Measurements from ENCODE around the gene RRP36.
"Not testable (repeated sequence)": the region's sequence is repeated elsewhere in the genome, so short reads cannot be mapped to it uniquely, and the experiment has no call there.

RRP36 gene

DNA sequence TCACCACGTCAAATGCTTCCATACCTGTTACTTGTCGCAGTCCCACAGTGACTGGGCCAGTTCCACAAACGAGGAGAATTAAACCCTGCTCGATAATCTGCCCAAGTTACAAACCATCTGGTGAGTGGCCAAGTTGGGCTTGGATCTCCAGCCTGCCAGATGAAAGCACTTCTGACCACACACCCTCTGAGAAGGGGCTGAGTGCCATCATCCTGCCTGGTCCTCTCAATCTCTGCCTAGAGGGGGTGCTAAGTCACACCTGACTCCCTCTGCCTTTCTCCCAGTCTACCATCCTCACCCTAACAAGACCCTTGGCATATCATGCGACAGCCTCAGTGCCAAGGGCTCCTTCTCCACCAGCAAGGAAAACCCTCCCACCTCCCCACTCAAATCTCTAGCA lies 15.8 kb downstream of the RRP36 start:
- FAIRE-seq (no peak), DNase-seq (ENCODE audit: low spot score) (no peak)

DNA sequence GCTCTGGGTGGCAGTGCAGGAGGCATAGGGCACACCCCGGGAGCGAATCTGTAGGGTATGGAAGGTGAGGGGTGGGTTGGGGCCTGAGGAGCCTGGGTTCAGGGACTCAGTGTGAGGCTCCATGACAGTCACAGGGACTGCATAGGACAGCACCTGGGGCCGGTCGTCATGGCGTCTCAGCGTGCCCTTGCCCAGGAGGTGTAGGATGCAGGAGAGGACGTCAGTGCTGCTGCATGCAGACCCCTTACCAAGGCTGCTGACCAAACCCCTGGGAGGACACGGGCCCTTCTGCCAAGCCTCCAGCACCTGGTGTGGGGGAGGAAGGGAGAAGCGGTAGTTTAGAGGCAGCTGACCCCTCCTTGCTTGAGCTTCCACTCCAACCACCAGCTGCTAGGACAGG lies 16.3 kb downstream of the RRP36 start:
- FAIRE-seq, result no peak
- DNase-seq (ENCODE audit: low spot score), result no peak

DNA sequence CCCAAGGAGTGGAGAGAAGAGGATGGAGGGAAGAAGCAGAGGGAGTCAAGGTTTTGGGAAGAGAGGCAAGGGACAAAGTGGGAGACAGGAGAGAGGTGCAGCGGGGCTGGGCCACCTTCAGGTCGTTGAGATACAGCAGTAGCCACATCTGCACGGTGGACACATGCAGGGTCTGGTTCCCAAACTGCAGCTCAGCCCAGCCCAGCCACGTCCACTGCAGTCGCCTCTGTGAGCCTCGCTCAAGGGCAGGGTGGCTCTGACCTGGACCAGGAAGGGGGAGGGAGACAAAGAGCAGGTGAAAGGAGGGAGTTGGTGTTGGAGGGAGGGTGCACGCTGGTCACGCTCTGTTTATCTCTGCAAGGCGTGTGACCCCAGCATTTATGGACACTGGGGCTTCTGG lies 17.3 kb downstream of the RRP36 start:
- DNase-seq (ENCODE audit: low spot score), result no peak
- no peak for FAIRE-seq

DNA sequence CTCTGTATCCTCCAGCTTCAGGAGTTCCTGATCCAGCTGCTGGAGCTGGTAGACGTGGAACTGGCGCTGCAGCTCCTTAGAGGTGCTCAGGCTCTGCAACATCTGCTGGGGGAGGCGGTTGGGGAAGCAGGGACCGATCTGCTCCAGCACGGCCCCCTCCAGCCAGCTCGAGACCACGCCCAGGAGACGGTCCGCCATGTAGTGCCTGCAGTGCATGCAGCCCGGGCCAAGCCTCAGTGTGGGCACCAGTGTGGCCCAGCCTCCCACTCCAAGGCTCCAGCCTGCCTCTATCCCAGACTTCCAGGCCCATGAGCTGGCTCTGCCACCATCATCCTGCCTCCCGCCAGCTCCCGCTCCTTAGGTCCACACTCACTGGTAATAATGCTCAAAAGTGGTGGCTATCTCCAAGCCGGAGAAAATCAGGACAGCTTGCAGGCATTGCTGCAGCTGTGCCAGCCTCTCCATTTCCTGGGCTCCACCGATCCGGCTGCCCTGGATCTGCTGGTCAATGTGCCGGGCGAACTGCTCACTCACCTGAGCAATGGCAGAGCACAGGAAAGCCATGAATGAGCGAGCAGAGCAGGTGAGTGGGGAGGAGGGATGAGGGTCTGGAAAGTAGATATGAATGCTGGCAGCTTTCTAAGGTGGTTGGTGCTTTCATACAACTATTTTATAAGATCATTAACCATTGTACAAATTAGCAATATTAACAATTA lies 19.3 kb downstream of the RRP36 start:
- DNase-seq (ENCODE audit: low spot score), result no peak
- no peak for FAIRE-seq

DNA sequence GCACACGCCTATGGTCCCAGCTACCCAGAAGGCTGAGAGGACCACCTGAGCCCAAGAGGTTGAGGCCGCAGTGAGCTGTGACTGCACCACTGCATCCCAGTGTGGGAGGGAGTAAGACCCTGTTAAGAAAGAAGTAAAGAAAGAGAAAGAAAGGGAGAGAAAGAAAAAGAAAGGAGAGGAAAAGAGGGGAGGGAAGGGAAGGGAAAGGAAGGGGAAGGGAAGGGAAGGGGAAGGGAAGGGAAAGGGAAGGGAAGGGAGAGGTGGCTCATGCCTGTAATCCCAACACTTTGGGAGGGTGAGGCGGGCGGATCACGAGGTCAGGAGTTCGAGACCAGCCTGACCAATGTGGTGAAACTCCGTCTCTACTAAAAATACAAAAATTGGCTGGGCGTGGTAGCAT lies 20.1 kb downstream of the RRP36 start:
- DNase-seq (ENCODE audit: low spot score); FAIRE-seq: not testable (repeated sequence)

DNA sequence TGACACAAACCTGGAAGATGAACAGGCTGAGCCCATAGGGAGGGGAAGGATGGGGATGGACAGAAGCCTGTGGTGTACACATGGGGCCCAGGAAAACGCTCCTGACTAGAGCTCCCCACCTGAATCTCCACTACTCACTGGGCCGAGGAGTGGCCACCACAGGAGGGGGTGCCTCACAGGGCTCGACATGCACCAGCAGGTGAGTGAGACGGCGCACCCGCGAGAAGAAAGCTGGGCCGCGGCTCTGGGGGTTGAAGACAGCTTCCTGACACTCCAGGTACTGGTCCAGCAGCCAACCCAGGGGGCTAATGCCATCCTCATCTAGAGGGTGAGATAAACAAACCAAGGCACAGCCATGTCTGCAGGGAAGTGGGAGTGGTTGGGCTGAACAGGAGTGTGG lies 21.9 kb downstream of the RRP36 start:
- FAIRE-seq, result no peak
- DNase-seq (ENCODE audit: low spot score), result no peak

DNA sequence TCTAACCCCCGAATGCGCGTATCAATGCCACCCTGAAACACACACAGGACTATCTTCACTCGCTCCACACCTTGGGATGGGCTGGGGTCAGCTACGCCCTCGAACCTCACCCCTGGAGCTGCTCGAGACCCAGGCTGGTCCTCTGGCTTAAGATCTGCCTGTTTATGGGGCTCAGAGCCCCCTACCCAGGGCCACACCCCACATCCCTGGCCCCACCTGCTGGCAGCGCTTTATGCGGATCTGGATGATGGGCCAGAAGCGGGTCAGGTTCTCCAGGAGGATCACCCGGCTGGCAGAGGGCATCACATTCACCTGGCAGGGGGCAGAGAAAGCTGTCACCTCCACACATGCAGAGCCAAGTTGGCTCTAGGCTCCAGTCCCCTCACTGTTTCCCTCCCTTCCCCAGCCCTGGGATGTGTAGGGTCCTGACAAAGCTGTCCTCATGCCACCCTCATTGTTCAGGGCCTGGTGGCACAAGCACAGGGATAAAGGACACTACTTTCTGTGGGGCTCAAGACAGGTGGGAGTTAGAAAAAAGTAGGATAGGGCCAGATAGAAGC lies 24.0 kb downstream of the RRP36 start:
- FAIRE-seq, result no peak
- no peak for DNase-seq (ENCODE audit: low spot score)

DNA sequence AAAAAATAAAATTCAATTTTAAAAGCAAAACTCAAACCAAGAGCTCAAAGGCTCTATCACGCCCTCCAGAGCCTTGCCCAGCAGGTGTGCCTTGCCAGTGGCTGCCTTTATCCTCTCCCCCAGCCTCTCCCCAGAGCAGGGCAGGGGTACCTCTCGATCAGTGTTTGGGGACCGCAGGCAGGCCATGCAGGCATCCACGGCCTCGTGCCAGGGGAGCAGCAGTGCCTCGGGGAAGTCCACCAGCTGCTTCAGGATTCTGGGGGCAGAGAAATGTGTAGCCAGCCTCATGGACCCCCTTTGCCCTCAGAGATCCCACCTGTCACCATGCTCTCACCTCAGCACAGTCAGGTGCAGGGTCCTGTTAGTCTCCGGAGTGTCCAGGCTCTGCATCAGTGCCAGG lies 26.6 kb downstream of the RRP36 start:
- FAIRE-seq (no peak), DNase-seq (ENCODE audit: low spot score) (no peak)

DNA sequence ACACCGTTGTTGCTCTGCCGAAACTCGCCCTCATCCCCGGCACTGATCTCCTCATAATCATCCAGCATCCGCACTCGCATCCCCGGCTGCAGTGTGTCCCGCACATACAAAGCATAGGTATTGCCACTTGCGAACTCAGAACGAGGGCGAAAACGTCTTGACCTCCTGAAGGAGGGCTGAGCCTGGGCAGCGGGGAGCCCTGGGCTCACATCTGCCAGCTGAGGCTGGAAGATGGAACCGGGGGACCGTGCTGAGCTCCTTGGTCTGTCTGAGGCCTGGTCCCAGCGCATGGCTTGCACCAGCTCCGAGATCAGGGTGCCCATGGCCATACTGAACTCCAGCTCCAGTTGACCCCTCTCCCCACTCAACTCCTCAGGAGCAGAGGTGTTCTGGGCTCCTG lies 29.6 kb downstream of the RRP36 start:
- no peak for DNase-seq (ENCODE audit: low spot score)
- no peak for FAIRE-seq

DNA sequence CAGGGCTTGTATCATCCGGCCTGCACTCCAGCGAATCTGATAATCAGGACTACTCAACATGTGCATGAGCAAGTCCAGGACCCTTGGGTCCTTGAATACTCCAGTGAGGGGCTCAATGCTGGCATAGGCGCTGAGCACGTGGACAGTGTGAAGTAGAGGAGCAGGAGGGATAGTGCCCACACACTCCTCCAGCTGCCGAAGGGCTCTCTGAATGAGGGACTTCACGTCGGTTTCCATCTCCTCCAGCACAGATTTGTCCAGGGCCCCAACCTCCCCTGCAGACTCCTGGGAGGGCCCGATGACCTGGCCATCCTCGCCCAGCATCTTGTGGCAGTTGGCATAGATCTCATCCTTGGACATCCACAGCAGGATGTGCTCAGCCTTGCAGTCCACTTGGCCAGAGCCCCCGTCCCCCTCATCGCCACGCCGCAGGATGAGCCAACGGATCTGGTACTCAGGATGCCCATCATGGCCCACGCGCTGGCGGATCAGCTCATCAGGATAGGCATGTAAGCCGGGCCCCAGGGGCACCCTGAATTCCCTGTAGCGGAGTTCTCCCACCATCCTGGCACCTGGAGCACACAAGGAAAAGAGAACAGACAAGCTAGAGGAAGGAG lies 30.9 kb downstream of the RRP36 start:
- no peak for FAIRE-seq

DNA sequence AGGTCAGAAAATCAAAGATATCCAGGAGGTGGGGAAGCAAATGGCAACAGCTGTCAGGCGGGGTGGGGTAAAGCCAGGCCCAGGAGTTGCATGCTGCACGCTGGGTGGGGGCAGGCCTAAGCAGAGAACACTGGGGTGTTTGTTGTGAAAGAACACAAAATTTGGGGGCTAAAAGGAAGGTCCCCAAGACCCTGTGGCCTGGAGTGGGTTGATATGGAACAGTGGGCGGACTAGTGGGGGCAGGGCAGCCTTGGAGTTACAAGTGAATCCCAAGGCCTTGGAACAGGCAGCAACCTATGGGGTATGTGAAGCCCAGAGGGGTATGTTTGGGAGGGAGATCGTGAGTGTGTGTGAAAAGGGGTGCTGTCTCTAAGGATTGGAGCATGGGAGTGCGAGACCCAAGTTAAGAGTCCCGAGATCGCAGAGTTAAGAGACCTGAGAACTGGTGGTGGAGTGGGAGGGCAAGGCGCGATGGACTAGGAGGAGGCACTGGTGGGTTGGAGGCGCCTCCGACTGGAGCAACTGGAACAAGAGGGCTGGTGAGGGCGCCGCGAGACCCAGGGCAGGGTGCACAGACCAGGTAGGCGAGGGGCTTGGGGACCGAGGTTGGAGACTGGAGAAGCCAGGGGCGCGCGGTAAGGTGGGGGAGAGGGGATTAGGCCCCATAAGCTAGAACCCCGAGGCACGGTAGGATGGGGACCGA lies 31.6 kb downstream of the RRP36 start:
- DNase-seq (ENCODE audit: low spot score), result peak; percentile 15
- no peak for FAIRE-seq

More for the DNA sequence above, 30.9 kb downstream of the RRP36 start:
- no peak for DNase-seq (ENCODE audit: low spot score)

DNA sequence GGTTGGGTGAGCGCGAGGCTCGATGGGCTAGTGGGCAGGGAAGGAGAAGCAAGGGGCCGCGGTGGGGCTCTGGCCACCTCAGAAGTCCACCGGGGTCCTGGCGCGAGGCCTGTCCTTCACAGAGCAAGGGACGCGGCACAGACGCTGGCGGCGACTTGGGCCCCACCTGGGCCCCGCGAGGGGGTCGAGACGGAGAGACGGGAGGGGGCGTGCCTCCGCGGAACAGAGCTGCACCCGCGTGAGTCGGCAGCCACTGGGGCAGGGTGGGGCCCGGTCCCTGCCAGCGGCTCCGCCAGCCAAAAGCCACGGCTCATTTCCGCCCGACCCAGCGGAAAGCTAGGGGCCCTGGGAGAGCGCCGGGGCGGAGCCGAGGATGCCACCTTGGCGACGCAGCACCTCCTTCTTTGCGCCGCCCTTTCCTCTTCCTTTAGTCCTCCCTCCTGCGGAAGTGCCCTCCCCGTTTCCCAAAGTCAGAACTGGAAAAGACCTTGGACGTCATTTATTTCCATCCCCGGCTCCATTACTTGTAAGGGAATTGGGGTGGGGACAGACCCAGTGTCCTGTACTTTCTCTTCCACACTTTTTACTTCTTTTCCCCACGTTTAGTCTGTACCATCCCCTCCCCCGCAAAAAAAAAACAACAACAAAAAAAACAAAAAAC lies 32.3 kb downstream of the RRP36 start, which contains the start of gene CUL7:
Gene CUL7, minus strand, starts transcription at position 307 of the 661 bp plus-strand sequence. CDS start 1,063 bp downstream, outside the sequence.
- FAIRE-seq (no peak), DNase-seq (ENCODE audit: low spot score) (peak; percentile 99)

DNA sequence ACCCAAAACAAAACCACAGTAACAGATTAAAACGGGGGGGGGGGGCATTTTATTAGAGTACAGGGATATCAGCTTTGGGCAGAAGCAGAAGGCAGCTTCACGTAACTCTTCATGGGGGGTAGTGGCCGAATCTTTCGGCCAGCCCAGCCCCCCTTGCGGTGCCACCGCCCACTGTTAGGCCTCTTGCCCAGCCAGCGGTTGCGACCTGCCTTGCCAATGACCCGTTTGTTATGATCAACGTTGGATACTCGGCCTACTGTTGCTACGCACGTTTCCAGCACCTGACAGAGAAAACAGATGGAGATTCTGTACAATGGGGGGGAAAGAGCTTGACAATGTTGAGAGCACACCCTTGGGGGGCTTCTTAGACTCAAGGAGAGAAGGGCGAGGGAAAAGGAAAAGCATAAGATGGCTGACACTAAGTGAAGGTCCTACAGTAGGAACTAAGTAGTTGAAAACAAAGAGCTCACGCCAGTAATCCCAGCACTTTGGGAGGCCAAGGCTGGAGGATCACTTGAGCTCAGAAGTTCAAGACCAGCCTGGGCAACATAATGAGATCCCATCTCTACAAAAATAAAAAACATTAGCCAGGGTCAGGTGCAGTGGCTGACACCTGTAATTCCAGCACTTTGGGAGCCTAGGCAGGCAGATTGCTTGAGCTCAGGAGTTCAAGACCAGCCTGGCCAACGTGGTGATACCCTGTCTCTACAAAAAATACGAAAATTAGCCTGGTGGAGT lies 33.0 kb downstream of the RRP36 start:
- DNase-seq (ENCODE audit: low spot score), result no peak
- FAIRE-seq, result no peak

DNA sequence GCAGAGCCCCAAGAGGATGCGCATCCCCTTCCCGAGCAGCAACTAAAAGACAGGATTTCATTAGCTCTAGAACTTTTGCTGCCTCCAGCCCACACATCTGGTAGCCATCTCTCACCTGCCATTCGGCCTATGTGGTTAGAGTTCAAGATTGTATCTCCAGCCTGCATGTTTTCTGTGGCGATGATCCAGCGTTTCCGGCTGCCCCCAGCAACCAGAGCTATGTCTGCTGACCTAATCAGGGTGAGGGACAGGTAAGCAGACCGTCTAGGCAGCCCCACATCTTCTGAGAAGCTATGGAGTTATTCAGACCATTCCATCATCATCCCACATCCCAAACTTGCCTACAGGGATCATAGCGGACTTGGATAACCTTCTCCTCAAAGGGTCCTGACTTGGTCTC lies 34.5 kb downstream of the RRP36 start:
- DNase-seq (ENCODE audit: low spot score), result no peak
- FAIRE-seq, result no peak

DNA sequence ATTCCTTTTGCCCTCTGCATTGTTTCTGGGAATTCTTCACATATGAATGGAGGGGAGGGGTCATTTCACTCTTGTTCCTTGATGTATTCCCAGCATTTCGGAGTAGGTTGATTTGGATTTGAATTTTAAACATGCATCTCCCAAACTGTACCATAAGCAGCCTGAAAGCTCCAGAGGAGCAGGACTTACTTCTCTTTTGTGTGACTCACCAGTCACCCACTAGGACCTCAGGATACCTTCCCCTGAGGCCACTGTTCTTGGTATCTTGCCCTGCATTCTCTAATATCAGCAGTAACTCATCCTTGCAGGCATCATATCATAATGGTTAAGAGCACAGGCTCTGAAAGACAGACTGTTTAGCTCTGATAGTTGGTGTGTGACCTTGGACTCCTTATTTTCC lies 37.1 kb downstream of the RRP36 start:
- FAIRE-seq (no peak), DNase-seq (ENCODE audit: low spot score) (no peak)

DNA sequence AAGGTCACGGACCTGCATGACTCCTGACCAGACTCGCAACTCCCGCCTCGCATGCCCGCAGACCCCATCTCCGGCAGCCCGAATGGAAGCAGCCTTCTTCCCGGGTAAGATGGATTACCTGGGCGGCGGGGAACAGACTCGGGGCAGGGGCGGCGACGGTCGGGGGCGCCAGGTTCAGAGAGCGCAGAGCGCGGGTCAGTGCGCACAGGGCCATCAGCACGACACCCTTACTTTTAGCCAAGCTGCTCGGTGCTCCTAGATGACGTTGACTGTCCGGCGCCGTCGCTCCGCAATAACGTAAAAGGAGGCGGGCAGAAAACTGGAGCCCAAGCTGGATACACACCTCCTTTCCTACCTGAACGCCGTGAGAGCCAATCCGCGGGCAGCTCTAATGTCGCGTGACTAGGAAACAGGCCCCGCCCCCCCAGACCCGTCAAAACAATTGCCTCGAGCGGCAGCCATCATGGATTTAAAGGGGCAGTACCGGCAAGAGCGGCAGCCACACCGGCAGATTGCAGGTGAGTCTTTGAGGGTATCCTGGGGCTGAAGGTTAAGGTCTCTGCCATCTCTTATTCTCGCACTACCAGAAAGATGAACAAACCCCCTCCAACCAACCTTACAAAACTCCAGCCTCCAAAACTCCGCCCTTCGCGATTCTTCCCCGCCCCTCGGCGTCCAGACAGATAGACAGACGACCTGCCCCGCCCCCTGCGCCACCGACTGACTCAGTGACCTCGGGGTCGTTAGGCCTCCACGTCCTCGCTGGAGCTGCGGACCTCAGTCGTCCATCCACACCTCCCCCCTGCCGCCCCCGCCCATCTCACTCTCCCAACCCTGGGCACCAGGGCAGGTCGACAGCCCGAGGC lies 38.0 kb downstream of the RRP36 start, which contains the start of the genes KLC4 and MRPL2:
Gene KLC4, plus strand, starts transcription at position 464 of the 866 bp plus-strand sequence. CDS start 1,705 bp downstream, outside the sequence.
Gene MRPL2, minus strand, starts transcription at position 267 of the 866 bp plus-strand sequence. Its CDS starts 53 bp downstream, at position 214.
- DNase-seq (ENCODE audit: low spot score) (peak; percentile 100), FAIRE-seq (no peak)

DNA sequence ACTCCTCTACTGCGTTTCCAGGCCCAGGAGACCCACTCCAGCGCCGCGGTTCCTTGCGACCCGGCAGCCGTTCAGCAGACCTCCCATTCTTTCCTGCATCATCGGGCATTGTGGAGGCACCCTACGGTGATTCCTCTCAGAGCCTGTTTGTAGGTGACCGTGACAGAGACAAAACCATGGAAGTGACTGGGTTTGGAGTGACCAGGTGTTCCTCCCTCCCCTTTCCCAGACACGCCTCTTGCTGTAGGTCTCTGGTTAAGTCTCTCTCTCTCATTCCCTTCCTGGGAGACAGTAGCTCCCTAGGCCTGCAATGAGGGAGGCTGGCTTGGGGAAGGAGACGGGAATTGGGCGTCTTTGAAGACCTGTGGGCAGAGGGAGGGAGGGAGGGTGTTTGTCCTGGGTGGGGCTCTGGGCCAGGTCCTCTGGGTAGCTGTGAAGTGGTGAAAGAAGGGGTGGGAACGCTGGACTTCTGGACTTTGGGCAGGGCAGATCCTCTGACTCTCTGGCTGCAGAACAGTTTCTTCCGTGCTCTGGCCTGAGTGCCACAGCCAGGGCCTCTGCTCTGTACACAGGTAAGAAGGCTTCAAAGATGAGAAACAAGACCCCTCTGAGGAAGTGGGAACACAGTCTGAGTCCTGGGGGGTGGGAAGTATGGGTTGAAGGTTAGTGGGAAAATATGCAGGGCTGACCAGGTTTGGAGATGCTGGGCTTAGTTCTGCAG lies 38.8 kb downstream of the RRP36 start:
- no peak for FAIRE-seq
- DNase-seq (ENCODE audit: low spot score), result peak; percentile 20

DNA sequence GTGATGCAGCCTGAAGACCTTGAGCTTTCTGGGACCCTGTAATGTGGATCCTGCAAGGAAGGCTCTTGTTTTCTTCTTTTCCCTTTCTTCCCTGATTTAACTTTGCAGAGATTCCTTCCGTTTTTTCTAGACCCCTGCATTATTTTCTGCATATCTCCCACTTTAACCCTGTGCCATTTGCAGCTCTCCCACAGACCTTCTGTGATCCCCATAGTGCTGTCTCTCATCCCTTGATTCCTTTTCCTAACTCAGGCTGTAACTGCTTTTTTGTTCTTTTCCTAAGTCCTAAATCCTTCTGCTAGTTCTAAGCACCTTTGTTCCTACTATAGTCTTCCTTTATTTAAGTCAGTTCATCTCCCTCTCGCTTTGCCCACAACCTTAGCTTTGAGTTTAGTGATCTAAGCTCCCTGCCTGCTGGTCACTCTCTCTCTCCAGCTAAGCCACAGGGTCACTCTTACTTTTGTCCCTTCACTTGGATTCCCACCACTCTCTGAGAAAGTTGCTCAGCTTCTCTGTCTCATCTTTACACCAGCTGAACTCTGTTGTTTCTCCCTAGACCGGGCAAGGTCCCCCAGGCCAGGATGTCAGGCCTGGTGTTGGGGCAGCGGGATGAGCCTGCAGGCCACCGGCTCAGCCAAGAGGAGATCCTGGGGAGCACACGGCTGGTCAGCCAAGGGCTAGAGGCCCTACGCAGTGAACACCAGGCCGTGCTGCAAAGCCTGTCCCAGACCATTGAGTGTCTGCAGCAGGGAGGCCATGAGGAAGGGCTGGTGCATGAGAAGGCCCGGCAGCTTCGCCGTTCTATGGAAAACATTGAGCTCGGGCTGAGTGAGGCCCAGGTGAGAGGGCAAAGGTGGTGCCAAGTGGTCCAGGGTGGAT lies 39.6 kb downstream of the RRP36 start:
- no peak for DNase-seq (ENCODE audit: low spot score)
- no peak for FAIRE-seq
